ENCODE results near the gene ATRN.

DNA sequence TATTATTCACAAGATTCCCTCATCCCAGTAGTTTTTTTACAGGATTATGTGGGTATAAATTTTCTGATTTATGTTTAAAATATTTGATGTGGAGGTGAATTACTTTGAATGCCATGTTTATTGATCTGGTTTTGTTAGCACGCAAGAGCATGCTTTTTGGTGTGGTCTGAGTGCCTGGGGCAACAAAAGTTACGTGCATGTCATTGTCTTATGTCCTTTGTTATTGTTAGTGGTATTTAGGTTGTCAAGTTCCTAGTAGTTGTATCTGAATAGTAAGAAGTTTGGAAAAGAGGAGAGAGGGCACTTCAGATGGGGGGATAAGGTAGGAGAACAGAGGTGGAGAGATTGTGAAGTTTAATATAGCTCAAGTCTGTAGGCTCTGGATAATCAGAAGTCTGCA is 95.0 kb downstream of the ATRN start:
- TF ChIP-seq, protein P1, sequence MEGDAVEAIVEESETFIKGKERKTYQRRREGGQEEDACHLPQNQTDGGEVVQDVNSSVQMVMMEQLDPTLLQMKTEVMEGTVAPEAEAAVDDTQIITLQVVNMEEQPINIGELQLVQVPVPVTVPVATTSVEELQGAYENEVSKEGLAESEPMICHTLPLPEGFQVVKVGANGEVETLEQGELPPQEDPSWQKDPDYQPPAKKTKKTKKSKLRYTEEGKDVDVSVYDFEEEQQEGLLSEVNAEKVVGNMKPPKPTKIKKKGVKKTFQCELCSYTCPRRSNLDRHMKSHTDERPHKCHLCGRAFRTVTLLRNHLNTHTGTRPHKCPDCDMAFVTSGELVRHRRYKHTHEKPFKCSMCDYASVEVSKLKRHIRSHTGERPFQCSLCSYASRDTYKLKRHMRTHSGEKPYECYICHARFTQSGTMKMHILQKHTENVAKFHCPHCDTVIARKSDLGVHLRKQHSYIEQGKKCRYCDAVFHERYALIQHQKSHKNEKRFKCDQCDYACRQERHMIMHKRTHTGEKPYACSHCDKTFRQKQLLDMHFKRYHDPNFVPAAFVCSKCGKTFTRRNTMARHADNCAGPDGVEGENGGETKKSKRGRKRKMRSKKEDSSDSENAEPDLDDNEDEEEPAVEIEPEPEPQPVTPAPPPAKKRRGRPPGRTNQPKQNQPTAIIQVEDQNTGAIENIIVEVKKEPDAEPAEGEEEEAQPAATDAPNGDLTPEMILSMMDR (IDR thresholded peaks at IDR 0.05): no peak
- TF ChIP-seq EP300 (IDR thresholded peaks at IDR 0.05): no peak
